ENCODE measurements around the gene SH3YL1. TPM values are rescaled to one million over a fixed set of nuclear protein-coding genes. Genes with fewer than 3 reads are reported as not detected.
A peak's percentile ranks its signal among the peaks of the same experiment; 100 is the strongest.

Gene SH3YL1
- total and polyA plus RNA-seq, 2 experiments from 2014 or later = 35.6 to 45.8 TPM

GRCh38 chr2:253202-253638 lies 10.6 kb downstream of the SH3YL1 start:
- Mint-ChIP-seq H3K4me1 (peaks cover 14% of the 10 kb centered on the region), H3K27ac (peak overlapping the region; percentile 70; the same call in 1 of the 2 replicates), H3K4me3 (no peak overlapping the region), H3K36me3 (ENCODE audit: low read depth) (peaks cover 23% of the 10 kb centered on the region), H3K27me3 (ENCODE audit: insufficient read depth, low read depth, poor library complexity) (peaks cover 4% of the 10 kb centered on the region), H3K9me3 (peaks cover 15% of the 10 kb centered on the region)
- DNase-seq (ENCODE audit: low spot score) (no peak), ATAC-seq (no peak)
- Histone ChIP-seq H3F3A (replicated peaks; ENCODE audit: low read depth) (no peaks in the 10 kb centered on the region), H3K36me3 (ENCODE audit: insufficient read depth) (peaks cover 8% of the 10 kb centered on the region), H3K4me1 (ENCODE audit: insufficient read depth) (peaks cover 4% of the 10 kb centered on the region; the same call in 1 of the 2 replicates), H3K4me2 (no peak overlapping the region), H3K79me2 (replicated peaks; ENCODE audit: insufficient read depth) (0 out of 2 replicates have a peak, but pooled peaks cover 6% of the 10 kb centered on the region), H3K27ac (ENCODE audit: low read depth) (no peak overlapping the region), H3K4me3 (no peak overlapping the region), H3K27me3 (ENCODE audit: insufficient read depth) (no peaks in the 10 kb centered on the region), H3K9me2 (ENCODE audit: insufficient read depth) (no peaks in the 10 kb centered on the region), H2AFZ (no peak overlapping the region), H4K20me1 (replicated peaks; ENCODE audit: insufficient read depth) (no peaks in the 10 kb centered on the region)
- TF ChIP-seq ZNF331 (CRISPR knock-in tag; IDR thresholded peaks at IDR 0.05; ENCODE audit: low read depth) (no peak), EZH2 (IDR thresholded peaks at IDR 0.05; ENCODE audit: low read depth, unreplicated experiment) (no peak), NANOG (IDR thresholded peaks at IDR 0.05; ENCODE audit: borderline replicate concordance) (no peak), JUNB (IDR thresholded peaks at IDR 0.05; ENCODE audit: unreplicated experiment) (no peak), POLR2AphosphoS5 (IDR thresholded peaks at IDR 0.05; ENCODE audit: low read depth) (no peak), ETS1 (IDR thresholded peaks at IDR 0.05) (no peak)

DNA sequence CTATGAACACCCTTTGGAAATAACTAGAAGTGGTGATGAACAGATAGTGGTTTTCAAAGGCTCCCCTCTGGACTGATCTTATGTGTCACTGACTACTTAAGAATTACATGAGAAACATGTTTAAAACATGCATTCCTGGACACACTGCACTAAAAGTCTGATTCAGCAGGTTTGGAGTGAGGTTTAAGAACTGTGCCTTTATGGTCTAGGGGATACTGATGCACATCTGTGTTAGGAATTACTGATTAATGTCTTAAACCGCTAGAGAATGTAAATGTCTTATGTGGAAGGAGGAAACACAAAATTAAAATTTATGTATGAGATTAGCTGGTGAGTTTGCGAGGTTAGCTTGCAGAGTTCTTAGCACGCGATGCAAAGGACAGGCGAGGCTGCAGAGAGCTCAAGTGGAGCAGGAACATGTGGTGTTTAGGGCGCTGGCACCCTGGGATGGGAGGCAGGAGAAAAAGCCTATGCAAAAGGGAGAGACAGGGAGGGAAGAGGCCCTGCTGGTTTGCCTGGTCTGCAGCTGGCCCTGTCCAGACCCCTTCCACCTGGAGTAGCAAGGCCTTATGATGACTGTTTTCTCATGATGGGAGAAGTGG lies 11.7 kb downstream of the SH3YL1 start:
- DNase-seq (ENCODE audit: low spot score) = no peak
- Histone ChIP-seq H3F3A (replicated peaks; ENCODE audit: low read depth) (no peaks in the 10 kb centered on the region), H3K4me2 (no peak overlapping the region), H2AFZ (no peak overlapping the region), H3K27ac (ENCODE audit: low read depth) (no peak overlapping the region), H3K4me3 (no peak overlapping the region), H3K36me3 (ENCODE audit: insufficient read depth) (0 out of 2 replicates have a peak, but pooled peaks cover 3% of the 10 kb centered on the region), H3K4me1 (ENCODE audit: insufficient read depth) (peaks cover 4% of the 10 kb centered on the region; the same call in 1 of the 2 replicates), H3K27me3 (ENCODE audit: insufficient read depth) (no peaks in the 10 kb centered on the region), H4K20me1 (replicated peaks; ENCODE audit: insufficient read depth) (no peaks in the 10 kb centered on the region), H3K79me2 (replicated peaks; ENCODE audit: insufficient read depth) (0 out of 2 replicates have a peak, but pooled peaks cover 2% of the 10 kb centered on the region), H3K9me2 (ENCODE audit: insufficient read depth) (no peaks in the 10 kb centered on the region)
- no peak for ATAC-seq
- Mint-ChIP-seq H3K36me3 (ENCODE audit: low read depth) (peaks cover 12% of the 10 kb centered on the region; the same call in 2 of the 3 replicates), H3K4me1 (peaks cover 14% of the 10 kb centered on the region), H3K27me3 (ENCODE audit: insufficient read depth, low read depth, poor library complexity) (peaks cover 4% of the 10 kb centered on the region), H3K4me3 (no peak overlapping the region), H3K27ac (no peak overlapping the region), H3K9me3 (peaks cover 4% of the 10 kb centered on the region; the same call in 1 of the 3 replicates)
- TF ChIP-seq EZH2 (IDR thresholded peaks at IDR 0.05; ENCODE audit: low read depth, unreplicated experiment) = no peak
- no peak for TF ChIP-seq CREB1 (CRISPR knock-in tag; IDR thresholded peaks at IDR 0.05; ENCODE audit: low read depth)
- TF ChIP-seq ETS1 (IDR thresholded peaks at IDR 0.05) = no peak
